Spleen (tissue), 11 donors: ENCODE results near the gene RHBDF2. TPM values are rescaled to one million over a fixed set of nuclear protein-coding genes. Genes with fewer than 3 reads are reported as not detected.
"Not testable (repeated sequence)": the region's sequence is repeated elsewhere in the genome, so short reads cannot be mapped to it uniquely, and the experiment has no call there.

Experiments used
- DNase-seq: peaks from one replicate; pipeline ENCODE4 v3.0.0-alpha.2; 2020
- H3K27ac ChIP-seq, 8 donors: fragments of 200-600 bp; sonication (generic) in 7 of 8; 1 replicate in 4 of 8; 2 replicates in 4 of 8; pipeline versions ENCODE4 v1.5.0 to v1.8.0; 2016 to 2021; ENCODE audit warnings: inconsistent platforms in 4 of 8, mild to moderate bottlenecking in 4 of 8, moderate library complexity in 1 of 8
- H3K27me3 ChIP-seq, 7 donors: fragments of 200-600 bp; sonication (generic) in 6 of 7; replicated peaks in 1 of 7; 1 replicate in 4 of 7; 2 replicates in 3 of 7; pipeline versions ENCODE4 v1.5.0 to v1.8.0; 2016 to 2021; ENCODE audit warnings: inconsistent platforms in 3 of 7, mild to moderate bottlenecking in 1 of 7
- H3K36me3 ChIP-seq, 6 donors: fragments of 200-600 bp; sonication (generic) in 5 of 6; 1 replicate in 4 of 6; 2 replicates in 2 of 6; pipeline versions ENCODE4 v1.5.0 to v1.8.0; 2016 to 2021; ENCODE audit warnings: inconsistent platforms in 2 of 6
- H3K4me1 ChIP-seq, 6 donors: fragments of 200-600 bp; sonication (generic) in 5 of 6; 1 replicate in 3 of 6; 2 replicates in 3 of 6; pipeline versions ENCODE4 v1.5.0 to v1.8.0; 2016 to 2021; ENCODE audit warnings: inconsistent platforms in 3 of 6
- H3K4me3 ChIP-seq, 8 donors: fragments of 200-600 bp; sonication (generic) in 7 of 8; 1 replicate in 4 of 8; 2 replicates in 4 of 8; pipeline versions ENCODE4 v1.5.0 to v1.8.0; 2016 to 2021; ENCODE audit warnings: inconsistent platforms in 4 of 8, mild to moderate bottlenecking in 4 of 8, moderate library complexity in 2 of 8
- H3K9me3 ChIP-seq, 8 donors: fragments of 200-600 bp; sonication (generic) in 7 of 8; 1 replicate in 4 of 8; 2 replicates in 4 of 8; pipeline versions ENCODE4 v1.5.0 to v1.8.0; 2016 to 2021; ENCODE audit warnings: inconsistent platforms in 4 of 8
- POLR2A ChIP-seq, 3 donors: fragments of 450-650 bp; IDR thresholded peaks; one replicate each; pipeline ENCODE4 v1.5.1; 2017; ENCODE audit warnings: antibody characterized with exemption in 3 of 3, mild to moderate bottlenecking in 1 of 3
- POLR2AphosphoS5 ChIP-seq, 3 donors: sonication (generic); formaldehyde crosslinking; IDR thresholded peaks; one replicate each; pipeline ENCODE4 v1.5.1; 2017; ENCODE audit warnings: antibody characterized with exemption in 3 of 3
- WGBS, 5 donors: extraction: QIAGEN DNeasy Blood & Tissue Kit in 3 of 5; methylation state at CpG; one replicate each; pipeline versions ENCODE4 v1.1.5 to v1.1.7; 2013 to 2018; 5-methylcytosine and 5-hydroxymethylcytosine counted together
- intact Hi-C: fragments of 100-400 bp; cut with DNase I; formaldehyde crosslinking; loops from one replicate; pipeline ENCODE4 v1.15.0; 2023; ENCODE audit warnings: low total_unique reads
- polyA plus RNA-seq, 3 donors: library from polyadenylated mRNA; stranded (reverse); fragments of 200-250 nt; gene quantifications; one replicate each; pipeline ENCODE4 v1.2.1, GENCODE V29; 2013
- total RNA-seq, 7 donors: library from RNA; depleted of rRNA in 3 of 7; stranded (reverse); fragments of >200 nt in 3 of 7; fragmentation: NEBNext Ultra II Directional in 4 of 7; extraction: Animal tissue kit (Norgen Biotek cat#: 25700) in 4 of 7; gene quantifications; one replicate each; pipeline versions ENCODE4 v1.1.0 to v1.2.1, GENCODE V29; 2016 to 2021
- TF ChIP-seq, protein P1 (sequence below), 11 experiments: fragments of 200-600 bp in 7 of 11; fragments of 450-650 bp in 4 of 11; sonication (generic) in 4 of 11; IDR thresholded peaks in 8 of 11; conservative IDR thresholded peaks in 3 of 11; 1 replicate in 7 of 11; 2 replicates in 4 of 11; pipeline versions ENCODE4 v1.4.0 to v1.8.0; 2016 to 2021; ENCODE audit warnings: antibody characterized with exemption in 11 of 11, inconsistent platforms in 4 of 11, mild to moderate bottlenecking in 1 of 11
- donor health status: healthy with polysubstance abuse.
- donor health status: DM: no; HTN: no; CAD: no; lungs with moderate emphysema.
- donor health status: DM: no; HTN: no; CAD: no.
- donor health status: Bipolar disorder and iron deficiency.
- donor health status: healthy.
- donor health status: DM: no; HTN: no; CAD: no.
- donor health status: DM: yes; HTN: yes; CAD: no.

RHBDF2 gene
- total and polyA plus RNA-seq, 10 donors: 31.4 to 147 (median 97.9) TPM

DNA sequence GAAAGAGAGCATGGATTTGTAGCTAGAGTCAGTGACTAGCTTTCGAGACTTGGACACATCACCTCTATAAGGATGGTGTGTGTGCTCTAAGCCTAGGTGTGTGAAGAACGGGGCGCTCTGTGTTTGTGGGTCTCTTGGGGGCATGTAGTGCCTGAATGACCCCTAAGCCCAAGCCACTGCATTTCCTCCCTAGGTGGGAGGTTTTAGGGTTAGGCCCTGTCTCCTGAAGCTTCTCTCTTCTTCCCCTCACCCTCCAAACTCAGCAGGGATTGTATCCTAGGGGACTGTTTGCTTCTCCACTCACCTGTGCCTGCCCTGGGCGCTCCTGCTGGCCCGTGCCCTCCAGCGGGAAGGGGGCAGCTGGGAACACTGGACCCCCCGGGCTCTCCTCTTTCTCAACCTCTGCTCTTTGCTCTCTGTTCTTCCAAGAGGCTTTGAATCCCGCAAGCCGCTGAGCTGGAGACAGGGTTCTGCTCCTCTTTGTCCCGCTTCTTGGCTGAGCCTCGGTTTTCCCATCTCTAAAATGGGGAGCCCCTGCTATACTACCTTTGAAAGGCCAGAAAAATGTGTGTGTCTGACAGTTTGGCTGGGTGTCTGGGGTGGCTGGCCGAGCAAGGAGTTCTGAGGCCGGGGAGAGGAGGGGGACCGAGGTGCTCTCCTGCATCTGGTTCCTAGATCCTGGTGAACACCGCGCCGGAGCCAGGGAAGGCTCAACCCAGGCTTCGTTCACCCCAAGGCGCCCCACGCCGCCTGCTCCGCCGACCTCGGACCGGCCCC, 35.5 kb upstream of the RHBDF2 start:
- WGBS, 5 donors: 69 to 83% (median 71%) methylated on average over 17 to 25 of the region's 25 CpGs

DNA sequence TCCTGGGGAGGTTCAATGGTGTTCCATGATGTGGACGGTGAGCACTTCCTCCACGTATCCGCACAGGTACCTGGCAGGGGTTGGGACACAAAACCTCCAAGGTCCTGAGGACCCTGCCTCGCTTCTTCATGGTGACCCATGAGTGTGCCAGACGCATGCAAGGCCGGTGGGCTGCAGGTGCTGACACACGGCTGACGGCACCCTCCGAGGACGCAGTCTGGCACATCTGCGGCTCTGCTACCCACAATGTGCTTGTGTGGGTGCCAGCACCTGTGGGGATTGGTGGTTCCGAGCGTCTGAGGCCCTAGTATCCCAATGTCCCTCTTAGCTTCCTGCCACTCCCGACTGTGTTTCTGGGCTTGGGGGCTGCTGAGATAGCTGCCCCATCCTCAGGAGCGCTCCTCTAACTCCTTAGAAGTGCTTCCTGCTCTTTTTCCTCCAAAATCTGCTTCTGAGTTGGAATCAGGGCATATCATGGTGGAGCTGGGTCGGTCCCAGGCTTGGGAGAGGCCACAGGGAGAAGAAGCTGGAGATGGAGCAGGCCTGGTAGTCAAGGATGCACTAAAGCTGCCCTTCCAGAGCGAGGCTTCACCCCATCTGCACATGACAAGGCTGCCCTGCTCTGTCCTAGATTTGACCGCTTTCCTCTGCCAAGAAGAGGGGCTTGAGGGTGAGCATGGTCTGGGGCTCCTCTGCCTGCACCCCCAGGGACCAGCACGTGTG, 34.7 kb upstream of the RHBDF2 start:
- intact Hi-C loops: no loop called here
- Histone ChIP-seq H3K9me3 (no peaks in the 10 kb centered on the region), H3K27me3 (peaks cover 0 to 52% (median 22%) of the 10 kb centered on the region in 7 donors), H3K36me3 (no peaks in the 10 kb centered on the region), H3K27ac (peak overlapping the region in 4 of 8 donors; percentile 24 to 59 (median 36)), H3K4me3 (peak overlapping the region in 1 of 8 donors; percentile 72), H3K4me1 (peaks cover 7 to 79% (median 46%) of the 10 kb centered on the region in 6 donors)
- 86 to 90% (median 86%) methylated on average over 13 to 19 of the region's 19 CpGs for WGBS, 5 donors
- TF ChIP-seq, protein P1, sequence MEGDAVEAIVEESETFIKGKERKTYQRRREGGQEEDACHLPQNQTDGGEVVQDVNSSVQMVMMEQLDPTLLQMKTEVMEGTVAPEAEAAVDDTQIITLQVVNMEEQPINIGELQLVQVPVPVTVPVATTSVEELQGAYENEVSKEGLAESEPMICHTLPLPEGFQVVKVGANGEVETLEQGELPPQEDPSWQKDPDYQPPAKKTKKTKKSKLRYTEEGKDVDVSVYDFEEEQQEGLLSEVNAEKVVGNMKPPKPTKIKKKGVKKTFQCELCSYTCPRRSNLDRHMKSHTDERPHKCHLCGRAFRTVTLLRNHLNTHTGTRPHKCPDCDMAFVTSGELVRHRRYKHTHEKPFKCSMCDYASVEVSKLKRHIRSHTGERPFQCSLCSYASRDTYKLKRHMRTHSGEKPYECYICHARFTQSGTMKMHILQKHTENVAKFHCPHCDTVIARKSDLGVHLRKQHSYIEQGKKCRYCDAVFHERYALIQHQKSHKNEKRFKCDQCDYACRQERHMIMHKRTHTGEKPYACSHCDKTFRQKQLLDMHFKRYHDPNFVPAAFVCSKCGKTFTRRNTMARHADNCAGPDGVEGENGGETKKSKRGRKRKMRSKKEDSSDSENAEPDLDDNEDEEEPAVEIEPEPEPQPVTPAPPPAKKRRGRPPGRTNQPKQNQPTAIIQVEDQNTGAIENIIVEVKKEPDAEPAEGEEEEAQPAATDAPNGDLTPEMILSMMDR (IDR thresholded peaks at IDR 0.05 in 8 of 11, conservative IDR thresholded peaks at IDR 0.05 in 3 of 11): no peak
- TF ChIP-seq POLR2AphosphoS5 (IDR thresholded peaks at IDR 0.05): peak in 1 of 3 donors; percentile 21
- DNase-seq: no peak

More for the DNA sequence above, 35.5 kb upstream of the RHBDF2 start:
- H3K36me3 ChIP-seq: no peaks in the 10 kb centered on the region
- H3K4me3 ChIP-seq: peak overlapping the region in 7 of 8 donors; percentile 17 to 72 (median 44)
- no peak for TF ChIP-seq POLR2A (IDR thresholded peaks at IDR 0.05)
- TF ChIP-seq, protein P1 (IDR thresholded peaks at IDR 0.05 in 8 of 11, conservative IDR thresholded peaks at IDR 0.05 in 3 of 11): no peak
- TF ChIP-seq POLR2AphosphoS5 (IDR thresholded peaks at IDR 0.05): no peak
- intact Hi-C loops: no loop called here
- DNase-seq: no peak
- peaks cover 3 to 77% (median 42%) of the 10 kb centered on the region in 6 donors for H3K4me1 ChIP-seq
- peaks cover 0 to 52% (median 22%) of the 10 kb centered on the region in 7 donors for H3K27me3 ChIP-seq
- peak overlapping the region in 6 of 8 donors; percentile 43 to 67 (median 59) for H3K27ac ChIP-seq
- no peaks in the 10 kb centered on the region for H3K9me3 ChIP-seq

DNA sequence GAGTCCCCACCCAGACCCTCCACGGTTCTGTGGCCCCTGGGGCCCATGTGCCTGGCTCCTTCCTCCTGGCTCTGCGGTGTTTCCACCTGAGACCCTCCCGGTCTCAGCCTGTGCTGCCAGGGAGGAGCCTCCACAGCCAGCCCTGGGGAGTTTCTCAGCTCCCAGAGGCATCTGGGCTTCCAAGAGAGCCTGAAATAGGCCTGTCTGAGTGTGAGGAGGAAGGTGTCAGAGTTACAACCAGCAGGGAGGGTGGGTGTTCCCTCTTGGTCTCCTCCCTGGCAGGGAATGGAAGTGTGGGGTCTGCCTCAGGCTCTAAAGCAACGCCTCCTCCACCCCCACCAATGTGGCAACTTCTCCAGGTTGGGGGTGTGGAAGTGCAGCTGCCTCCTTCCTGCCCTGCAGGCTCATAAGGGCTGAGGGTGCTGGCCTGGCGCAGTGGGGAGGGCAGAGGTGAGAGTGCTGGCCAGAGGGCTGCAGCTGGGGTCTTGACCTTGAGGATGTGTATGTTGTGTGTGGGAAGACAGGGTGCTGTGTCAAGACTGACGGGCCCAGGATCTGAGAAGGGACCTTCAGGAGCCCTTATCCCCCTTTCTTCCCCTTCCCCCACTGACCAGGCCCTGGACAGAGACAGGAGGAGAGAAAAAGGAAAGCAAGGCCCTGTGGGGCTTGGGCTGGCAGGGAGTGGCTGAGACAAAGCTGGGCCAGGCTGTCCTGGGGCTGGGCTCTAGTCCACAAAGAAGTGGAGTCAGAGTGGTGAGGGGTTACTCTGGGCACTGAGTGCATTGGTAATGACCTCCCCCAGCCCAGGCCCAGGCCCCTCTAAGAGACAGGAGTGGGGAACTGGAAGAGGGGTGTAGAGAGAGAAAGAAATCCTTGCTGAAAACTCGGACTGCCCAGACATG, 33.9 kb upstream of the RHBDF2 start:
- peak; percentile 51 for DNase-seq
- intact Hi-C loops: no loop called here
- peaks cover 0 to 43% (median 22%) of the 10 kb centered on the region in 7 donors for H3K27me3 ChIP-seq
- TF ChIP-seq, protein P1 (IDR thresholded peaks at IDR 0.05 in 8 of 11, conservative IDR thresholded peaks at IDR 0.05 in 3 of 11): no peak
- TF ChIP-seq POLR2AphosphoS5 (IDR thresholded peaks at IDR 0.05): peak in 1 of 3 donors; percentile 37
- no peak overlapping the region for H3K4me3 ChIP-seq
- WGBS, 5 donors: 63 to 83% (median 66%) methylated on average over 6 to 7 of the region's 7 CpGs
- H3K27ac ChIP-seq: peak overlapping the region in 4 of 8 donors; percentile 24 to 30 (median 25)
- H3K9me3 ChIP-seq: no peaks in the 10 kb centered on the region
- peaks cover 11 to 79% (median 46%) of the 10 kb centered on the region in 6 donors for H3K4me1 ChIP-seq
- H3K36me3 ChIP-seq: no peaks in the 10 kb centered on the region

DNA sequence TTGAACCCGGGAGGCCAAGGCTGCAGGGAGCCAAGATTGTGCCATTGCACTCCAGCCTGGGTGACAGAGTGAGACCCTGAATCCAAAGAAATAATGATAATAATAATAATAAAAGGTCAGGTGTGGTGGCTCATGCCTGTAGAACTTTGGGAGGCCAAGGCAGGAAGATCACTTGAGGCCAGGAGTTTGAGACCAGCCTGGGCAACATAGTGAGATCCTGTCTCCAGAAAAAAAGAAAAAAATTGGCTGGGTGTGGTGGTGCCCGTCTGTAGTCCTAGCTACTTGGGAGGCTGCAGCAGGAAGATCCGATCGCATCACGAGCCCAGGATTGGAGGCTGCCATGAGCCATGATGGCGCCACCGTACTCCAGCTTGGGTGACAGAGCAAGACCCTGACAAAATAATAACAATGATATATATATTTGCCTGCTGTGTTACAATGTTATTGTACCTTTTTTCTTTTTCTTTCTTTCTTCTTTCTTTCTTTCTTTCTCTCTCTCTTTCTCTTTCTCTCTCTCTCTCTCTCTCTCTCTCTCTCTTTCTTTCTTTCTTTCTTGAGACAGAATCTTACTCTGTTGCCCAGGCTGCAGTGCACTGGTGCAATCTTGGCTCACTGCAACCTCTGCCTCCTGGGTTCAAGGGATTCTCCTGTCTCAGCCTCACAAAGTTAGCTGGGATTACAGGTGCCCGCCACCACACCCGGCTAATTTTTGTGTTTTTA, 32.6 kb upstream of the RHBDF2 start:
- H3K9me3 ChIP-seq, H3K4me3 ChIP-seq, H3K36me3 ChIP-seq, DNase-seq, H3K27ac ChIP-seq, intact Hi-C loops: not testable (repeated sequence)
- Histone ChIP-seq H3K4me1 (peaks cover 18 to 79% (median 53%) of the 10 kb centered on the region in 6 donors), H3K27me3 (peaks cover 0 to 30% (median 20%) of the 10 kb centered on the region in 7 donors)
- WGBS, 5 donors: 92 to 96% (median 94%) methylated on average over 9 of the region's 9 CpGs
